SH-SY5Y (cell line): Measurements from ENCODE around the gene DLAT.

Experiments
- GATA2 ChIP-seq: IDR thresholded peaks from 2 replicates; pipeline ENCODE4 v1.6.1; 2011; ENCODE audit warnings: mild to moderate bottlenecking, low read depth, low read length
- GATA3 ChIP-seq: IDR thresholded peaks from 2 replicates; pipeline ENCODE4 v1.6.1; 2011; ENCODE audit warnings: low read depth, mild to moderate bottlenecking, low read length, moderate library complexity

The DLAT gene

GRCh38 chr11:111992206-111992855 lies 32.9 kb upstream of the DLAT start:
- TF ChIP-seq GATA3 (no peak), GATA2 (no peak)

- no peak for TF ChIP-seq GATA3
- TF ChIP-seq GATA2: no peak
These were observed 29.1 kb upstream of the DLAT start for GRCh38 chr11:111996129-111996528.

GRCh38 chr11:111999111-111999510 lies 26.1 kb upstream of the DLAT start:
- TF ChIP-seq GATA2: no peak
- no peak for TF ChIP-seq GATA3

GRCh38 chr11:112000703-112001102 lies 24.5 kb upstream of the DLAT start:
- no peak for TF ChIP-seq GATA3
- TF ChIP-seq GATA2: no peak

GRCh38 chr11:112002491-112003216 lies 22.6 kb upstream of the DLAT start:
- TF ChIP-seq GATA3 (peak; percentile 61), GATA2 (peak; percentile 36; the same call in 1 of the 2 replicates)

DNA sequence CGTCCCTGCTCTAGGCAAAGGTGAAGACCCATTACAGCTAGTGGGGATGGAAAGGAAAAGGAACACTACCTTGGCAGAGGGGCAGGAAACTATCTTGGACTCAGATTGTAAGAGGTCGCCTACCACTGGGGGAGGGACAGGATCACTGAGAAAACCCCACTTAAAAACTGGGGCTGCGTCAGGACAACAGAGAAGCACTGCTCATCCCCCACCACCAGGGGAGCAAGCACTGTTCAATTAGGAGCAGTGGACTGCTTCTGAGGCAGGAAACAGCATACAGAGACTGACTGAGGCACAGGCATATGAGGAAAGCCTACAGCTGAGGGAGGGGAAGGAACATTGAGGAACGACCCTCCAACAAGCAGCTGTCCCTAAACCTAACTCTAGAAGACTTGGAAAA lies 20.8 kb upstream of the DLAT start:
- TF ChIP-seq GATA3 (no peak), GATA2 (no peak)

GRCh38 chr11:112005422-112006094 lies 19.6 kb upstream of the DLAT start:
- TF ChIP-seq GATA3 (no peak), GATA2 (no peak)

GRCh38 chr11:112012874-112013273 lies 12.3 kb upstream of the DLAT start:
- no peak for TF ChIP-seq GATA3
- no peak for TF ChIP-seq GATA2

GRCh38 chr11:112013497-112014164 lies 11.6 kb upstream of the DLAT start:
- TF ChIP-seq GATA2 (no peak), GATA3 (no peak)

DNA sequence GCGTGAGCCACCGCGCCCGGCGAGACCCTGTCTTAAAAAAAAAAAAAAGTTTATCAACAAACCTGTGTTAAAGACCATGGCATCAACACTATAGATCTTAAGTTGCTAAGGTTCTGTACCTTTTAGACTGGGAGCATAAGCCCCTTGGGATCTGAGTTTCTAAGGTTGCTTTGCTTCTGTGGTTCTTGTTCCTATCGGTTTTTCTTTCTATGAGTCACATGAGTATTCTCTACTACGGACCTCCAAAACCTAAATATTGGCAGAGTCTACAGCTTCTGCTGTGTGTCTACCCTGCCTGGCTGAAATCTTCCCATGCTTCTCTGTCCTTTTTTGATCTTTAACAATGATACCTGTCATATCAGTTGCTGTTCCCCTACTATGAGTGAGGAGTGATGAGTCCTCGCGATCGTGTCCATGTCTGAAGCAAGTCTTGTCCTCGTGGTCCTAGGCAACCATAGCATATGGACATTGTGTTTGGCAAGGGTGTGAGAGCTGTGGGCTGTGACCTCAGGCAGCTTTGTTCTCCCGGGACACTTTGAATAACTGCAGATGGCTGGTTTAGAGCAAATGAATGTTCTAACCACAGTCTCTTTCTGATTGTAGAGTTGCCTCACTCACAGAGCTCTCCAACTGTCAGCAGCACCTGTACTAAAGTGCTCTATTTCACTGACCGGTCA lies 9.0 kb upstream of the DLAT start:
- TF ChIP-seq GATA2: no peak

- TF ChIP-seq GATA3 (no peak), GATA2 (no peak)
These were observed 8.3 kb upstream of the DLAT start for GRCh38 chr11:112016765-112017376.

DNA sequence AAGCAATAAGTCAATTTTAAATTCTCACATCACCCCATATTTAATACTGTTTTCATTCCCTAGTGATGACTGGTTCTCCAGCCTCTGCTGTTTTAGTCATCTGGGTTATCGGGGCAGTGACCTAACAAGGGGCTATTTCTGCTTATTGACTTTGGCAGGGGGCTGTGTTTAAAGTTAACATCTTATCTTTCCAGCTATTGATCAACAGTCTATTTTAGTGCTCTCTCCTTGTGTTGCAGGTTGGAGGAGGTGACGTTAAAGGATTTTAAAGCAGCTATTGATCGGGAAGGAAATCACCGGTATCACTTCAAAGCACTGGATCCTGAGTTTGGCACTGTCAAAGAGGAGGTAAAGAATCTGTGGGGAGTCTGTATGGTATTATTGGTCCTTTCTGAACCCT lies 7.7 kb upstream of the DLAT start:
- no peak for TF ChIP-seq GATA2
- TF ChIP-seq GATA3: no peak

DNA sequence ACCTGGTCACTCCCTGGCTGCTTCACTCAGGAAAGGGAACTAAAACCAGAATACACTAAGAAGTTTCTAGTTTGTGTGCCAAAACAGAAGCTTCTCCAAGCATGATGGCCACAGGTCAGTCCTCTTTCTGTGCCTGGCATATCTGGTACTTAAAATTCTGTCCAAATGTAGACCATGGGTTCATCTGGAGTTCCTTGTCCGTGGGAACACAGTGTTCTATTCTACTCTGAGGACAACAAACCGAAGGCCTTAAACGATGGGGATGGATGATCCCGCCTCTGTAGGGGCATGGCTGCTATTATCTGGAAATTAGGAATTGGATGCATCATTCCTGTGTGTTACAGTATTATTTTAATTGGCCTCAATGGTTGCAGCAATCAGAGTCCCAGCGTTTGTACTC lies 6.1 kb upstream of the DLAT start:
- no peak for TF ChIP-seq GATA2
- TF ChIP-seq GATA3: no peak
